H9 (cell line): ENCODE results near the gene RASA3. TPM values are rescaled to one million over a fixed set of nuclear protein-coding genes. Genes with fewer than 3 reads are reported as not detected.
A peak's percentile ranks its signal among the peaks of the same experiment; 100 is the strongest.

Experiments
- DNase-seq: peaks from one replicate; pipeline ENCODE4 v3.0.0-alpha.2; 2017
- H2AFZ ChIP-seq: one replicate; pipeline ENCODE4 v1.6.1; 2013; ENCODE audit warnings: mild to moderate bottlenecking, low read length, control low read depth, moderate library complexity
- H2AK5ac ChIP-seq: 2 replicates; pipeline ENCODE4 v1.6.1; 2013; ENCODE audit warnings: low read length, control low read depth, mixed read lengths; ENCODE audit not compliant: insufficient read length
- H2BK120ac ChIP-seq: one replicate; pipeline ENCODE4 v1.6.1; 2013; ENCODE audit warnings: low read depth, mild to moderate bottlenecking, low read length, control low read depth, inconsistent platforms; ENCODE audit not compliant: poor library complexity, severe bottlenecking
- H2BK12ac ChIP-seq: 2 replicates; pipeline ENCODE4 v1.6.1; 2013; ENCODE audit warnings: low read length, control low read depth, mixed read lengths, low read depth; ENCODE audit not compliant: insufficient read length
- H2BK15ac ChIP-seq: 2 replicates; pipeline ENCODE4 v1.6.1; 2013; ENCODE audit warnings: low read depth, low read length, control low read depth
- H2BK20ac ChIP-seq: one replicate; pipeline ENCODE4 v1.6.1; 2013; ENCODE audit warnings: low read depth, mild to moderate bottlenecking, low read length, control low read depth, inconsistent platforms; ENCODE audit not compliant: poor library complexity, severe bottlenecking
- H2BK5ac ChIP-seq: 2 replicates; pipeline ENCODE4 v1.6.1; 2013; ENCODE audit warnings: low read length, control low read depth, mixed read lengths; ENCODE audit not compliant: insufficient read length
- H3K14ac ChIP-seq: 2 replicates; pipeline ENCODE4 v1.6.1; 2013; ENCODE audit warnings: low read length, control low read depth; ENCODE audit not compliant: insufficient read depth
- H3K18ac ChIP-seq: 2 replicates; pipeline ENCODE4 v1.6.1; 2013; ENCODE audit warnings: low read depth, mild to moderate bottlenecking, mixed read lengths, low read length, control low read depth; ENCODE audit not compliant: insufficient read length
- H3K23ac ChIP-seq: 2 replicates; pipeline ENCODE4 v1.6.1; 2013; ENCODE audit warnings: low read length, control low read depth, mixed read lengths, low read depth; ENCODE audit not compliant: insufficient read length
- H3K23me2 ChIP-seq: 2 replicates; pipeline ENCODE4 v1.6.1; 2013; ENCODE audit warnings: low read depth, mild to moderate bottlenecking, mixed read lengths, low read length, control low read depth; ENCODE audit not compliant: insufficient read length, poor library complexity, severe bottlenecking
- H3K27ac ChIP-seq: 2 replicates; pipeline ENCODE4 v1.5.1; 2013; ENCODE audit warnings: low read length, control low read depth, mixed read lengths, low read depth; ENCODE audit not compliant: insufficient read length
- H3K27me3 ChIP-seq: 2 replicates; pipeline ENCODE4 v1.6.1; 2013; ENCODE audit warnings: low read length, control low read depth, inconsistent platforms; ENCODE audit not compliant: insufficient read depth
- H3K4ac ChIP-seq: 2 replicates; pipeline ENCODE4 v1.6.1; 2013; ENCODE audit warnings: low read depth, mild to moderate bottlenecking, control low read depth, inconsistent platforms, low read length, moderate library complexity
- H3K4me1 ChIP-seq: 2 replicates; pipeline ENCODE4 v1.6.1; 2013; ENCODE audit warnings: low read length, control low read depth, inconsistent platforms; ENCODE audit not compliant: insufficient read depth
- H3K4me2 ChIP-seq: 2 replicates; pipeline ENCODE4 v1.6.1; 2013; ENCODE audit warnings: low read length, control low read depth, mixed read lengths; ENCODE audit not compliant: insufficient read length, insufficient read depth
- H3K56ac ChIP-seq: 2 replicates; pipeline ENCODE4 v1.6.1; 2013; ENCODE audit warnings: low read depth, mild to moderate bottlenecking, mixed read lengths, low read length, control low read depth; ENCODE audit not compliant: insufficient read length
- H3K79me1 ChIP-seq: 2 replicates; pipeline ENCODE4 v1.6.1; 2013; ENCODE audit warnings: low read depth, mild to moderate bottlenecking, moderate library complexity, low read length, control low read depth, inconsistent platforms; ENCODE audit not compliant: insufficient read depth, poor library complexity, severe bottlenecking
- H3K79me2 ChIP-seq: 2 replicates; pipeline ENCODE4 v1.6.1; 2013; ENCODE audit warnings: low read length, control low read depth, inconsistent platforms; ENCODE audit not compliant: insufficient read depth
- H3K9ac ChIP-seq: 2 replicates; pipeline ENCODE4 v1.6.1; 2013; ENCODE audit warnings: low read length, control low read depth, mixed read lengths; ENCODE audit not compliant: insufficient read length; ENCODE audit errors: extremely low read depth
- H3K9me3 ChIP-seq: one replicate; pipeline ENCODE4 v1.6.1; 2013; ENCODE audit warnings: low read depth, low read length, inconsistent platforms; ENCODE audit not compliant: control insufficient read depth
- H3T11ph ChIP-seq: one replicate; pipeline ENCODE4 v1.6.1; 2013; ENCODE audit warnings: mild to moderate bottlenecking, low read length, control low read depth, inconsistent platforms
- H4K20me1 ChIP-seq: one replicate; pipeline ENCODE4 v1.6.1; 2013; ENCODE audit not compliant: control insufficient read depth, insufficient read length, insufficient read depth
- H4K5ac ChIP-seq: 2 replicates; pipeline ENCODE4 v1.6.1; 2013; ENCODE audit warnings: low read depth, mild to moderate bottlenecking, mixed read lengths, low read length, control low read depth; ENCODE audit not compliant: insufficient read length
- H4K8ac ChIP-seq: replicated peaks from 2 replicates; pipeline ENCODE4 v1.6.1; 2013; ENCODE audit warnings: low read length, control low read depth, mixed read lengths, low read depth; ENCODE audit not compliant: insufficient read length
- H4K91ac ChIP-seq: 2 replicates; pipeline ENCODE4 v1.6.1; 2013; ENCODE audit warnings: low read depth, mild to moderate bottlenecking, moderate library complexity, mixed read lengths, low read length, control low read depth; ENCODE audit not compliant: insufficient read length
- H3K27ac Mint-ChIP-seq, 3 experiments: 2 replicates in 2 of 3; 3 replicates in 1 of 3; pipeline ENCODE4 v1.8.0; 2020 to 2021; ENCODE audit warnings: mixed read lengths in 3 of 3, mild to moderate bottlenecking in 1 of 3, moderate library complexity in 1 of 3
- H3K27me3 Mint-ChIP-seq: 2 replicates; pipeline ENCODE4 v1.8.0; 2021; ENCODE audit warnings: low read depth, mild to moderate bottlenecking, moderate library complexity, mixed read lengths
- H3K36me3 Mint-ChIP-seq, 3 experiments: 2 replicates in 2 of 3; 3 replicates in 1 of 3; pipeline ENCODE4 v1.8.0; 2020 to 2021; ENCODE audit warnings: low read depth in 3 of 3, mixed read lengths in 3 of 3; ENCODE audit not compliant: insufficient read depth in 1 of 3
- H3K4me1 Mint-ChIP-seq, 2 experiments: 2 replicates each; pipeline ENCODE4 v1.8.0; 2020; ENCODE audit warnings: mixed read lengths in 2 of 2
- H3K4me3 Mint-ChIP-seq, 2 experiments: 2 replicates in 1 of 2; 3 replicates in 1 of 2; pipeline ENCODE4 v1.8.0; 2020 to 2021; ENCODE audit warnings: mild to moderate bottlenecking in 2 of 2, mixed read lengths in 2 of 2, moderate library complexity in 1 of 2
- H3K9me3 Mint-ChIP-seq, 2 experiments: 2 replicates in 1 of 2; 3 replicates in 1 of 2; pipeline ENCODE4 v1.8.0; 2020; ENCODE audit warnings: mild to moderate bottlenecking in 2 of 2, mixed read lengths in 2 of 2, moderate library complexity in 1 of 2
- WGBS: extraction: QIAGEN DNeasy Blood & Tissue Kit; methylation state at CpG from one replicate; pipeline ENCODE4 v1.1.7; 2013; ENCODE audit warnings: missing lambda C conversion rate, low lambda C conversion rate, mixed read lengths; ENCODE audit not compliant: insufficient read length; ENCODE audit errors: extremely low coverage; 5-methylcytosine and 5-hydroxymethylcytosine counted together
- total RNA-seq: library from RNA; stranded (reverse); gene quantifications from 2 replicates; pipeline ENCODE4 v1.2.1, GENCODE V29; 2021
- TF ChIP-seq, protein P1 (sequence below): fragments of 200-600 bp; sonication (generic); conservative IDR thresholded peaks from 3 replicates; pipeline ENCODE4 v1.8.0; 2021; ENCODE audit warnings: antibody characterized with exemption, mild to moderate bottlenecking

The RASA3 gene
- total RNA-seq, 1 experiment from 2014 or later: 12.3 TPM

DNA sequence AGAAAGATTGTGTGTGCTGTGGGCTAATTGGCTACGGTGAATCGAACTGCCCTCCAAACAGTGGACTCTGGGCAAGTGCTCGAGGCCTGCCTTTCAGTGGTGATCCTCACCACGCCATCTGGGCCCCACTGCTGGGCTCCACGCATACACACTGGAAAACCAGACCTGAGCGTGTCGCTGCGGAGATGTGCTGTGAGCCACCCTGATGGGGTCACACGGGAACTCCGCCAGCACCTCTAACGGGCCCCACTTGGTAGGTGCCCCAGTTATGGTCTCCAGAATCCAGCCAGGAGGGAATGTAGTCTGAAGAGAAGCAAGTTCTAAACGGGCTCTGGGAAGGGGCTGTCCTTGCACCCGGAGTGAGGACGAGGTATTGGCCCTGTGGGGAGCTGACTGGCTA is 197.8 kb downstream of the RASA3 start:
- Histone ChIP-seq H3K4me1 (no peaks in the 10 kb centered on the region), H4K8ac (no peak overlapping the region), H2AK5ac (no peak overlapping the region), H3K9me3 (no peaks in the 10 kb centered on the region), H4K5ac (no peak overlapping the region), H2BK12ac (no peak overlapping the region), H4K20me1 (no peaks in the 10 kb centered on the region), H3K4ac (no peak overlapping the region; the same call in 1 of the 2 replicates), H3K79me1 (no peaks in the 10 kb centered on the region), H2BK15ac (no peak overlapping the region), H3K27ac (no peak overlapping the region), H3K23me2 (no peaks in the 10 kb centered on the region), H2BK5ac (no peak overlapping the region), H3K27me3 (no peaks in the 10 kb centered on the region), H3K18ac (peak overlapping the region; percentile 27), H2BK20ac (peak overlapping the region; percentile 91), H3K4me2 (no peak overlapping the region), H2AFZ (no peak overlapping the region), H2BK120ac (no peak overlapping the region), H4K91ac (peak overlapping the region; percentile 14), H3T11ph (no peak overlapping the region), H3K9ac (no peak overlapping the region), H3K14ac (no peak overlapping the region), H3K79me2 (no peaks in the 10 kb centered on the region), H3K23ac (no peak overlapping the region), H3K56ac (no peak overlapping the region)
- H3K4me1 Mint-ChIP-seq: peaks cover 11 to 13% of the 10 kb centered on the region in 2 experiments
- TF ChIP-seq, protein P1, sequence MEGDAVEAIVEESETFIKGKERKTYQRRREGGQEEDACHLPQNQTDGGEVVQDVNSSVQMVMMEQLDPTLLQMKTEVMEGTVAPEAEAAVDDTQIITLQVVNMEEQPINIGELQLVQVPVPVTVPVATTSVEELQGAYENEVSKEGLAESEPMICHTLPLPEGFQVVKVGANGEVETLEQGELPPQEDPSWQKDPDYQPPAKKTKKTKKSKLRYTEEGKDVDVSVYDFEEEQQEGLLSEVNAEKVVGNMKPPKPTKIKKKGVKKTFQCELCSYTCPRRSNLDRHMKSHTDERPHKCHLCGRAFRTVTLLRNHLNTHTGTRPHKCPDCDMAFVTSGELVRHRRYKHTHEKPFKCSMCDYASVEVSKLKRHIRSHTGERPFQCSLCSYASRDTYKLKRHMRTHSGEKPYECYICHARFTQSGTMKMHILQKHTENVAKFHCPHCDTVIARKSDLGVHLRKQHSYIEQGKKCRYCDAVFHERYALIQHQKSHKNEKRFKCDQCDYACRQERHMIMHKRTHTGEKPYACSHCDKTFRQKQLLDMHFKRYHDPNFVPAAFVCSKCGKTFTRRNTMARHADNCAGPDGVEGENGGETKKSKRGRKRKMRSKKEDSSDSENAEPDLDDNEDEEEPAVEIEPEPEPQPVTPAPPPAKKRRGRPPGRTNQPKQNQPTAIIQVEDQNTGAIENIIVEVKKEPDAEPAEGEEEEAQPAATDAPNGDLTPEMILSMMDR: no peak
- DNase-seq: no peak
- H3K27me3 Mint-ChIP-seq: no peaks in the 10 kb centered on the region; the same call in none of the 2 replicates
- no peak overlapping the region for H3K4me3 Mint-ChIP-seq
- no CpG with 5 or more reads among the region's 14 CpGs for whole genome bisulfite sequencing
- H3K36me3 Mint-ChIP-seq: no peaks in the 10 kb centered on the region
- peak overlapping the region in 2 of 3 experiments; percentile 22 to 39; a peak in 1 of 7 replicates for H3K27ac Mint-ChIP-seq
- H3K9me3 Mint-ChIP-seq: no peaks in the 10 kb centered on the region
